Measurements from ENCODE around the gene SETD4. TPM values are rescaled to one million over a fixed set of nuclear protein-coding genes. Genes with fewer than 3 reads are reported as not detected.

Gene SETD4
- polyA plus RNA-seq, 1 experiment = 12.2 TPM

GRCh38 chr21:36097427-36098181, 37.3 kb upstream of the SETD4 start:
- DNase-seq (ENCODE audit: low read depth, low spot score) = no peak
- POLR2A ChIA-PET = interaction anchor here (1.9 kb wide), 1 partner anchor 37 kb away, joined by 6 read pairs; the partner anchor contains the start of gene SETD4
- Histone ChIP-seq H3K27ac (ENCODE audit: low read depth, low read length) (no peak overlapping the region), H3K27me3 (ENCODE audit: control insufficient read depth, insufficient read depth, low read length) (peaks cover 5% of the 10 kb centered on the region), H3K4me3 (ENCODE audit: low read depth, low read length) (no peak overlapping the region), H3K9me3 (ENCODE audit: control insufficient read depth, insufficient read depth, low read length) (peaks cover 12% of the 10 kb centered on the region; the same call in 1 of the 2 replicates)
- CTCF ChIA-PET = interaction anchor here (1.5 to 1.6 kb wide), 2 partner anchors 15 kb away, joined by 4 to 10 read pairs; no protein-coding TSS in a partner anchor
- TF ChIP-seq CTCF (IDR thresholded peaks at IDR 0.05; ENCODE audit: low read depth, low read length) = no peak

- no peak for TF ChIP-seq CTCF (IDR thresholded peaks at IDR 0.05; ENCODE audit: low read depth, low read length)
- POLR2A ChIA-PET = interaction anchor here (1.9 kb wide), 1 partner anchor 37 kb away, joined by 6 read pairs; the partner anchor contains the start of gene SETD4
- no peak overlapping the region for H3K4me3 ChIP-seq (ENCODE audit: low read depth, low read length)
- CTCF ChIA-PET = interaction anchor here (0.7 to 1.6 kb wide), 2 partner anchors 8 to 16 kb away, joined by 4 to 10 read pairs; no protein-coding TSS in a partner anchor
- no peak for DNase-seq (ENCODE audit: low read depth, low spot score)
- peaks cover 12% of the 10 kb centered on the region; the same call in 1 of the 2 replicates for H3K9me3 ChIP-seq (ENCODE audit: control insufficient read depth, insufficient read depth, low read length)
- peaks cover 8% of the 10 kb centered on the region for H3K27me3 ChIP-seq (ENCODE audit: control insufficient read depth, insufficient read depth, low read length)
- H3K27ac ChIP-seq (ENCODE audit: low read depth, low read length) = no peak overlapping the region
These were observed 36.3 kb upstream of the SETD4 start for GRCh38 chr21:36096398-36097290.

GRCh38 chr21:36093512-36093911, 33.2 kb upstream of the SETD4 start:
- ChIA-PET CTCF (interaction anchor here (1.0 kb wide), 1 partner anchor 20 kb away, joined by 4 read pairs; no protein-coding TSS in a partner anchor), POLR2A (no interaction called here)
- no peak overlapping the region for H3K4me3 ChIP-seq (ENCODE audit: low read depth, low read length)
- peaks cover 12% of the 10 kb centered on the region; the same call in 1 of the 2 replicates for H3K9me3 ChIP-seq (ENCODE audit: control insufficient read depth, insufficient read depth, low read length)
- no peak overlapping the region for H3K27ac ChIP-seq (ENCODE audit: low read depth, low read length)
- DNase-seq (ENCODE audit: low read depth, low spot score) = no peak
- no peak for TF ChIP-seq CTCF (IDR thresholded peaks at IDR 0.05; ENCODE audit: low read depth, low read length)
- H3K27me3 ChIP-seq (ENCODE audit: control insufficient read depth, insufficient read depth, low read length) = peaks cover 3% of the 10 kb centered on the region

- Histone ChIP-seq H3K27ac (ENCODE audit: low read depth, low read length) (no peak overlapping the region), H3K9me3 (ENCODE audit: control insufficient read depth, insufficient read depth, low read length) (peaks cover 12% of the 10 kb centered on the region; the same call in 1 of the 2 replicates), H3K27me3 (ENCODE audit: control insufficient read depth, insufficient read depth, low read length) (peaks cover 3% of the 10 kb centered on the region), H3K4me3 (ENCODE audit: low read depth, low read length) (no peak overlapping the region)
- ChIA-PET POLR2A (no interaction called here), CTCF (no interaction called here)
- no peak for TF ChIP-seq CTCF (IDR thresholded peaks at IDR 0.05; ENCODE audit: low read depth, low read length)
- no peak for DNase-seq (ENCODE audit: low read depth, low spot score)
These were observed 32.4 kb upstream of the SETD4 start for GRCh38 chr21:36092681-36093080.
